A172 (cell line): ENCODE measurements around the gene CCDC88C. TPM values are rescaled to one million over a fixed set of nuclear protein-coding genes. Genes with fewer than 3 reads are reported as not detected.

Source experiments
- DNase-seq: peaks from one replicate; pipeline ENCODE4 v3.0.0-alpha.2; 2015; ENCODE audit warnings: low spot score
- total RNA-seq: library from RNA; depleted of rRNA; stranded (reverse); fragments of >200 nt; shearing (Covaris generic); gene quantifications from 2 replicates; pipeline ENCODE4 v1.2.3, GENCODE V29; 2014

The CCDC88C gene
- total RNA-seq, 1 experiment from 2014 or later: 4.7 TPM

DNA sequence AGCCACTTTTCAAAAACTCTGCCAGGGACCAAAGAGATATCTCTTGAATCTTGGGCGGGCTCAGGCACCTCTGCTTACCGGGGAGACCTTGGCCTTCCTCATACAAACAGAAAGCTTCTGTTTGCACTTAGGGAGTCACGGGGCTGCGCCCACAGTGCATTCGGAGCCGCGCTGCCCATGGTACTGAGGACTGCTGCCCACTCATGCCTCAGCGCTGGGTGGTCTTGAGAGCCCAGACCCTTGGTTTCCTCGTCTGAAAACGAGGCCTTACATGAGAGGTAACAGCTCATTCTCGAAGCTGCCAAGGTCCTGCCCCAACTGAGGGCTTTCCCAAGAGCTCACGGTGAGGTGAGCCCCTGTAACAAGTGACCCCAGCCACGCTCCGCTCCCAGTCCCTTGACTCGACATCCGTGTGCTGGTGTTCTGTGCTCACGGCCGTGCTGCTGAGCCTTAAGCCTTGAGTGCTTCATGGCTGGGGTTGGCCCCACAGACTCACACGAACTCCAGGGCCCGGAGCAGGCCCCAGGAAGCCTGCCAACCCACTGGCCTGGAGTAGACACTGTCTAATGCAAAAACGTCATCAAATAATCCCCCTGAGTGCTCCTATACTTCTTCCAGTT lies 125.7 kb downstream of the CCDC88C start:
- no peak for DNase-seq

DNA sequence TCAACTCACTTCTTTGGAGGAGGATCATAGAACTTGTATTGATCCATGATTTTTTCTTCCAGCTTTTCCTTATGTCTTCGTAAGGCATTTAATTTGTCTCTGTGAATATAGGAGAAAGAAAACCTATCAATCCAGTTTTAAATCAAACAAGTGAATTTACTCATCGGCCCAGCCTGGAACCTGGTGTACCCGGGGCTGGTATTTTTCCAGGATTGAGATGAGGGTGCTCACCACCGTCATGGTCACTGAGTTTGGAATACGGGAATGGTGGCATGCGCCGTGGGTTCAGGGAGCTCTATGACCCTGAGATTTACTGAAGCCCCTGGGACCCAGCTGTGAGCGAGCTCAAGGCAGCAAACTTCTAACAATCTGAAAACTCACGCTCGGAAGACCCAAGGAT lies 126.6 kb downstream of the CCDC88C start:
- no peak for DNase-seq

DNA sequence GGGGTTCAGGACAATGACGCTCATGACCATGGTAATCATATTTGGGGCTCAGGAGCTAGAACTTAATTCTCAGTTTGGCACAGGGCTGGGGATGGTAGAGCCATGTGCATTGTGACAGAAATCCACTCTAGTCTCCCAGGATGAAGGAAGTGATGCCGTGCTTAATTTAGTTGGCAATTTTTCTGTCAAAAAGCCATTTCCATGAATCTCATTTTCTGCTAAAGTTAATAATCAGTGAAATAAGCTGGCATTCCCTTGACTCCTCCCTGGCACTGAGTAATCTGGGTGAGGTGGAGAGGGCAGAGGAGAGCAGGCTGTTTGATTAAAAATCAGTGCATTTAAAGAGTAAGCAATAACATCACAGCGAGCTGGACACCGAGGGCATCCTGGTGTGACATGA lies 128.2 kb downstream of the CCDC88C start:
- DNase-seq: no peak

DNA sequence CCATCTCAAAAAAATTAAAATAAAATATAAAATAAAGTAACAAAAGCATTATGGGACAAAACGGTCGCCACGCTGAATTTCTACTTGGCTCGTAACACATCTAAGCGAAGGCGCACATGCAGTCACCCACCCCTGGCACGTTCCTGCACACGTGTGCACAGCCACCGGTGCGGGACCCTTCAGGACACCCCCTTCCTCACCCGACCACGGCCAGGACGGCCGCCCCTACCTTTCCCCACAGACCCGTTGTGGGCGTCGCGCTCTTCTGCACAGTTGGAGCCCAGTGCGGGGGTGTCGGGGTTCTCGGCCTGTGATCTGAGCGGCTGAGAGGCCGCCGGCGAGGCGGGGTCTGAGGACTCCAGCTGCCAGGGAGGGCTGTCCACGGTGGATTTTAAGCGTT lies 128.7 kb downstream of the CCDC88C start:
- DNase-seq: no peak

DNA sequence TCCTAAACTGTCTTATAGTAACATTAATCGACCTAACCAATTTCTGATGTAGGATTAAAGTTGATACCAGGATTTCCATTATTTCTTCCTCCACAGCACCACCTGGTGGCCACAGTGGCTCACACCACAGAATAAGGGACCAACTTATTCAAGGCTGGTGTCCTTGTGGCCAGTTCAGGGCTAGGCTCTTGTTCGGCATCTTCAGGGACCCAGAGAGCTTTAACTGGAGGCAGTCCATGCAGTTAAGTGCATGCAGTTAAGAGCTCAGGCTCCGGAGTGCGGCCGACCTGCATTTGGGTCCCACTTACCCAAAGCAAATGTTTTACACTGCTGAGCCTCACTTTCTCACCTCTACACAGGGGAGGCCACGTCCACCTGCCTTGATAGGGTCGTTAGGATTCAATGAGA lies 131.1 kb downstream of the CCDC88C start:
- peak; percentile 40 for DNase-seq

DNA sequence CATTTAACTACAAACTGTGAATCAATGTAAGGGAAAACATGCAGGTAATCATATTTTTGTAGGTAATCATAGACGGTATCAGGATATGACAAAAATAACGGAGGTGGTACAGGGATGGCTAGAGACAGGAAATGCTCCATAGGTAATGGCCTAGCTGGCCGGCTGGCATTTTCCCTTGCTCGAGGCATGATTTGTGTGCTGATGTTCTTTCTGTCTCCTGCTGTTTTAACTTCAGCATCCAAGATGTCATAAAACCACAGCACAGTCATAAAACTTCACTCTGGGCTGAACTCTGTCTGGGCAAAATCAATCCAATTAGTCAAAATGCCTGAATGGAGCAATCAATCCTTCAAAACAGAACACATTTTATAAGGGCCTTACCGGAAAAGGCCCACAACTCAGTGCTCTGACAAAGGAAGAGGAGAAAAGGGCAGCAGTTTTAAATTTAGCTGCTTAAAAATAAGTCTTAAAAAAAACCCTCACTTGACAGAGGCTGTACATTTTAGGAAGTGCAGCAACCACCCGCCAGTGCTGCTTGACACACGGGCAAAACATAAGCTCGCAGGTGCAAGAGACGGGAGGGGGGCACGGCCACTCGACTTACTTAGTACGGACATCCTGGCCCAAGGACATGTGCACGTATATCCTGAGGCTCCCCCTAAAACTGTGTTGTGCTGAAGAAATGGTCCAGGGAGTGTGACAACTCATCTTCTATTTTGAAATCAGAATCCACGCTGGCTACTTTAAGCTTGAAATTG lies 132.7 kb downstream of the CCDC88C start:
- DNase-seq: peak; percentile 74

DNA sequence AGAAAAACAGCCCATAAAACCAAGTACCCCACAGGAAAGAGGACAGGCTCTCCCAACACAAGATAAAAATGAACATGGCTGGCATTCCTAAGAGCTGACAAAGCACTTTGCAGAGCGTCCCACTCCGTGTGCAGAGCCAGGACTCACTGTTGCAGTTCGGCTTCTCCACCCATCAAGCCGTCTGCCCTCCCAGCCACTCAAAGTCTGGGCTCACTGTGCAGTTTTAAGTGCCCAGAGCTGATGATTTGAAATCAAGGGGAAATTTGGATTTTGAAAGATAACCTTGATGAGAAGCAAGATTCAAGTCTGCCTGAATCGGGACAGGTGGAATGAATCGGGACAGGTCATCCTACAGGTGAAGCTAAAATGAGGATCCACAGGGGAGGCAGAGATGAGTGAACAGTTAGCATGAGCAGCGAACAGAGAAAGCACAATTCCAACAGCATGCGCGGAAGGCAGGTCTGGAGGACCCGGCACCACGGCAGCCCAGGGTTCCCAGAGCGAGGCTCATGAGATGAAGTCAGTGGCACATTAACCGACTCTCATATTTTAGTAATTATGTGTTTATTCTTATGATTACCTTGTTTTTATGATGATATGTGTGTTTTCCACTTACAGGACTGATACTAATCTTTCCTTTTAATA lies 133.4 kb downstream of the CCDC88C start:
- DNase-seq: peak; percentile 68

DNA sequence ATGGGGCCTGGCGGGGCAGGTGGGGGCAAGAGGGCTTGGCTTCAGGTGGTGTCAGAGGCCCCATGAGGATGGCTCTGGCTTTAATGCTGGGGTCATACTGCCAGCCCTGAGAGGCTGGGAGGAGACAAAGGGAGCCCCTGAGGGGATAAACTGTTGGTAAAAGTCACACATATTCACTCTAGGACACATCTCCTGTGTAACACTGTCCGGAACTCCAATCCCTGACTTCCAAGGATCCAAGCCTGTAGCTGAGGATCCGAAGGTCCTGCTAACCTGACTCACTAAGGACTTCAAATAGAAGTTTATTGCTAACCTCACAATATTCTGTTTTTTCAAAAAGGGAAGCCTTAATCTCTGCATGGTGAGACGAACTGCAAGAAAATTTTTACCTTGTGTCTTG lies 134.0 kb downstream of the CCDC88C start:
- no peak for DNase-seq

DNA sequence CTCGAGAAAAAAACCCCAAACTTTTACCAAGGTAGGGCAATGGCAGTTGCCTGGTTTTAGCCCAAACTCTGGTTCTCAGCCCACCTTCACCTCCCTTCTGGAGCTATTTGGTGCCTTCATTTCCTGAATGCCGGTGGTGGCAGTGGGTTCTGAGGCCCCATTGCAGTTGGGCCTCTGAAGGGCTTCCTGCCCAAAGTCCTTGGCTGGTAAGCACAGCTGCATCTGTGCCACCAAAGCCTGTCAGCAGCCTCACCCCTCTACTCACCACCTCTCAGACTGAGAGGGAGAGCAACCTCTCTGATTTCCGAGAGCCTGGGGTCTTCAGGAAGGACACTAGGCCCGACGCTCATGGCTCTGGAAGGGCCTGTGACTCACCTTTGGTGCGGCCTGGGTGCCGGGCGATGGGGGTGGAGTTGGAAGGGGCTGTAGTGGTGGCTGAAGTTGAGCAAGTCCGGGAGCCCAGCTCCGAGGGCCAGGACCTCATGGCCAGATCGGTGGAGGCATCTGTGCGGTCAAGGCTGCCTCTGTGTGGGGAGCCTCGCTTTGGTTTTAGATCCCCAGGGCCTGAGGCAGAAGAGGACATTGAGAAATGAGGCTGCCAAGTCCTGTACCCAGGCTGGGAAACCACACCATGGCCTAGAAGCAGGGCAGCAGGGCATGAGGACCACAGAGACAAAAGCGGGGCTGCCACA lies 134.5 kb downstream of the CCDC88C start:
- DNase-seq: no peak

DNA sequence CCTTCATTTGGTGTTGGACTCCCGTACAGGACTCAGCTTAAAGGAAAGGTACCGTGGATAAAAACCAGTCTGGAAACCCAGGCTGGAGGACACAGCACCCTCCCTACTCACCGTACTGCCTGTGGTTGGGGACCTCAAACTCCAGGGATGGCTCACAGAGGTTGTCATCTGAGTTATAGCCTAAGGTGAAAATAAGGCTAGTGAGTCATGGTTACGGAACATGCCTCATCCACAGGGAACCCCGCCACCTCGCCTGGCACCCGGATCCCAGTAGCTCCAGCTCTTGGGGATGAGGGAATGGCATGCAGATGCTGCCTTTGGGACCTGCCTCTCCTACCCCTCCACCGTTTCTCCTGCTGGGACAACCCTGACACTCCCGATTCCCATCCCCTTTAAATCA lies 136.3 kb downstream of the CCDC88C start:
- DNase-seq: peak; percentile 83

DNA sequence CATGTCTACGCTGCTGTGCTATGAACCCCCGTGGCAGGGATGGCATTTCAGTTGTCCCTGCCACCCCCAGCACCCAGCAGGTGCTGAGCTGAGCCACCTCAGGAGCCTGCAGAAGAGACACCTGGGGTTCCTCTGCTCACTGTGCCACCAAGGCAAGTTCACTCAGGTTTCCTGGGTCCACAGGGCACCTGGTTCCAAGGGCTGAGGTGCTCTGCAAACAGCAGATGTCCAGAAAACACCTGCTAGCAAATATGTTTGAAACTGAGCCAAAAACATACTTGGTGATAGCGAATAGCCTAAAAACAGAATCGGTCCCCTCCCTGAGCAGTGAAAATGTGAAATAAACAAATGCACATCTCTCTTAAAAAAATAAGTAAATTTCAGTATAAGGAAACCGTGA lies 137.5 kb downstream of the CCDC88C start:
- DNase-seq: no peak

DNA sequence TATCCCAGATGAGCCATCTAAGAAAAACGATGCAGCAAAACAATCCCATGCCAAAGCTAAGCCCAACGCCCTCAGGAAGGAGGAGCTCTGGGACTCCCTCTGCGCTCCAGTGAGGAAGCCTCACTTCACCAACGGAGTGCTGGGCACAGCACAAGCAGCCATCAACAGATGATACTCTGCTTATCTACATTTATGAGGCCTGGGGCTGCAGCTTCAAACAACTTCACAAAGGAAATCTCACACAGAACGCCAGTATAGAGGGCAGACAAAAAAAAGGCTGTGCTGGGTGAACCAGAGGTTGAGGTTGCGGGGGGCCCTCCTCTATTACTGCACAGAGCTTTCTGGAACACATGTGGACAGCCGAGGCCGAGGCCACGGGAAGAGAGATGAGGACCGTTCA lies 138.3 kb downstream of the CCDC88C start:
- no peak for DNase-seq

DNA sequence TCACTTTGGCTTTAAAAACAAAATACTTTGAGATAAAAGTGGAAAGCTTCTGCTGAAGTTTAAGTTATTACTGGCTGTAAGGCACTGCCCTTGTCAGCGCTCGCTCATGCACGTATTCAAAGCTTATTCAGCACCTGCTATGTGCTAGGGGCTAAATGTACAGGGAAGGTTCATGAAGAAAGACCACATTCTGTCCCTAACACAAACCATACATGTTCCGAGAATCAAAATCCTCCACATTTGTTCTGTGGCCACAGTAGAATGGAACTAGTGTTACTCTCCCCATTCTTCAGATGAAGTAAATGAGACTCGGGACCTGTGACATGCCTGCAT lies 139.3 kb downstream of the CCDC88C start:
- DNase-seq: no peak

DNA sequence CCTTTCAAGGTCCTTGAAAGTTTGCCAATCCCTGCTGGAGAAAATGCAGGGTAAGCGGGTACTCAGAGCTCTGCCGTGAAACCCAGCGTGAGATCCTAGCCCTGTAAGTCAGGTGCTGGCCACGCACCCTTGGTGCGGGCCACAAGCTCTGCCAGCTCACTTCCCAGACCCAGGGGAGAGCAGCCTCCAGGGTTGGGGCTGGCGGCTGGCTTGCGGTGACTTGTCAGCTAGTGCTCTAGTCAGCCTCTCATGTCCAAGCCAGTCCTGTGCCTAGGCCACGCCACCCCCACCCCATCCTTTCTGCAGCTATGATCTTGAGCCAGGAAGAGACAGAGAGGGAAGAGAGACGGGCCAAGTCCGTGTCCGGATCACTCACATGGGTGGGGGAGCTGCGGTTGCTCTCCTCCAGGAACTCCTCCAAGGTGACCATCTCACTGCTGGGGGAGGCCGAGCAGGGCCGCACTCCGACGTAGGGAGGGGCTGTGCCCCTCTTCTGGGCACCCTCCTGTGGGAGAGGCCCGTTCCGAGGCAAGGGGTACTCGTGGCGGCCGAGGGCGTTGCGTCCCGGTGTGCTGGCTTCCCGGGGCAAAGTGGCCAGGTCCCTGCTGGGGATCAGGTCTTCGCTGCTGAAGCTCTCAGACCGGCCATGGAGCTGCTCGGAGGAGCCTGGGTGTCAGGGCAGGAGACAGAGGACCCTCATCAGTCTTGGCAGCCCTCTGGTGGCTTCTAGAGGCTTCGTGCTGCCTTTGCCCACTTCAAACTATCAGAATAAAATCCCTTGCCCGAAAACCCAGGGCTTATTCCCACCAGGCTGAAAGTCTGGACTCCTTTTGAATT lies 139.9 kb downstream of the CCDC88C start:
- DNase-seq: no peak

DNA sequence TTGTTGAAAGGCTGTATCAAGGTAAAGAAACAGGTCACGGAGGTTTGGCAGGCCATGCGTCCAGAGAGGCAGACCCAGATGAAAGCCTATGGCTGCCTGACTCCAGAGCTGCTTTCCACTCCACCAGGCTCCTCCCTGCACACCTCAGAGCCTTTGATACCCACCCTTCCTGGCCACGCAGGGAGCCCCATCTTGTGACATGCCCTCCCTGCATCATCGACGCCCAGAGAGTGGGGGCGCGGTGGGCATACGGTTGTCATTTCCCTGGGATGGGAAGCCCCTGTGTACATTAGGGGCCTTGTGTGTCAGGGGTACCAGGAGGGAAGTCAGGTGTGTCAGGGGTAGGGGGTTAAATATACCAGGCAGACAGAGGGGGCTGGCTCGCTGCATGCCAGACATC lies 142.8 kb downstream of the CCDC88C start:
- no peak for DNase-seq

DNA sequence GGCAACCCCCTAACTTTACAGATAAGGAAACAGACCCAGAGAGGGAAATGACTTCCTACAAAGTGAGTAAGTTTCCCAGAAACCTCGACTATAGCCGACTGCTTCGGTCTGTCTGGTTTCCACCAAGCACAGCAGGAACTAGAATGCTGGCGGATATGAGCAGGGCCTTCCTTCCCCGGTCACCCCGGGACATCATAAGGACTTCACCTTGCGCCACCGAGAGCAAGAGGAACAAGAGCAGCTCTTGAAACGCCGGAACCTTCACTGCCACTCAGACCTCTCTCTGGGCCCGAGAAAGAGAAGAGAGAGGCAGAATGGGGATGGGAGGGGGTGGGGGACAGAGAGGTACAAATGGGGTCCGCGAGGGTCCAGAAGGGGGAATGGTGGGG lies 143.7 kb downstream of the CCDC88C start:
- DNase-seq: no peak

DNA sequence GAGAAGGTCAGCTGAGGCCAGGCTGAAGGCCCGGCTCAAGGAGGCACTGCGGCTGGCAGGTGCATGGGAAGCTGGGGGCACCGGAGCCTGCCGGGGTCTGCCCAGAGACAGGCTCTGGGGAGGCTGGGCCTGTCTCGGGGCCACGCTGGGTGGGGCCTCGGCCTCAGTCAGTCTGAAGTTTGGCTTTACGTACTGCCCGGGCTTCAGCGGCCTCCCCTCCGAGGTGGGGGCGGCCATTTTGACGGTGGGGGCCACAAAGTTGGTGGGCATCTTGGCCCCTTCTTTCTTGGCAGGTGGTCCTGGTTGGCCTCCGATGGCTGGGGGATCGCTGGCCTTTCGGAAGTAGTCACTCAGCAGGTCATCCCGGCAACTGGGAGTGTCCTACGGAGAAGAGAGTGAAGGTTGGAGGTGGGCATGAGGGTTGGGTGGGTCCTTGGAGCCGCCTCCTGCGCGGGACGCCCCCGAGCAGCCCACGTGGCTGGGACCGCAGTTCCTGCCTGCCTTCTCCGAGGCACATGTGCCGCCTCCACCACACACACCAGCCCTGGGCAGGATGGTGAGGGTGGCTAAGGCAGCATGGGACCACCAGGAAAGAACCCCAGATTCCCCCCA lies 144.2 kb downstream of the CCDC88C start:
- DNase-seq: no peak

DNA sequence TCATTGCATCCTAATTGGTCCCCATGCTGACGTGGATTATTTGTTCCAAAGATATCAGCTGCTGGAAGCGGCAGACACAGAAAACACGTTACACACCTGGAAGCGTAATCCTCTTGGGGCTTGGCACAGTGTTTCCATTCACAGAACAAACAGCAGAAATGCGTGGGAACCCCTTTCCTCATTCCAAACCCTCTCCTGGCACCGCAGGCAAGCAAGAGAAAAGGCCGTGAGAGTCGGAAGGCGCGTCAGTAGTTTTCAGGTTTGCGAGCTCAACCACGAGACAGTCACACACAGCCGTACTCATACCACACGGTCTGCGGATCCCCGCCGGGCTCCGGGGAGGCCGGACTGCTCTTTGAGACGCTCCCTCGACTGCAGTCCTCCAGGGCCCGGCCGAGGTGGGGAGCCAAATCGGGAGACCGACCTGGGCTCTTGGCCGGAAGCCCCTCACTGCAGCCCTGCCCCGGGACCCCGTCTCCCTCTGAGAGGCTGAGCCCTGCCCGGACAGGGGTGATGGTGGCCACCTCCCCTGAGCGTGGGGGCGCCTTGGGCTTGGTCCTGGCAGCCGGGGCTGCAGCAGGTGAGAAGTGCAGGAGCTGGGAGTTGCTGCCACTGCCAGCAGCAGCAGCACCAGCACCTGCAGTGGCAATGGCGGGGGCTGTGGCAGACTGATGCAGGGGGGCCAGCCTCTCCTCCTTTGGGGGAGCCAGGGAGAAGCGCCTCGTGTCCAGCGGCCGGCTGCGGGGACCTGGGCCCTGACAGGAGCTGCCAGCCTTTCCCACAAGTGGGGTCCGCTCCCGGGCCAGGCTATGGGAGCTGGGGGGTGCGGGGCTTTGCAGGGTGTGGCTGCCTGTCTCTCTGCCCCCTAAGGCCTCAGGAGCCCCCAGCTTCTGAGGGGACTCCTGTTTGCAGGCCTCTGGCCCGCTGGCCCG lies 145.0 kb downstream of the CCDC88C start:
- no peak for DNase-seq

DNA sequence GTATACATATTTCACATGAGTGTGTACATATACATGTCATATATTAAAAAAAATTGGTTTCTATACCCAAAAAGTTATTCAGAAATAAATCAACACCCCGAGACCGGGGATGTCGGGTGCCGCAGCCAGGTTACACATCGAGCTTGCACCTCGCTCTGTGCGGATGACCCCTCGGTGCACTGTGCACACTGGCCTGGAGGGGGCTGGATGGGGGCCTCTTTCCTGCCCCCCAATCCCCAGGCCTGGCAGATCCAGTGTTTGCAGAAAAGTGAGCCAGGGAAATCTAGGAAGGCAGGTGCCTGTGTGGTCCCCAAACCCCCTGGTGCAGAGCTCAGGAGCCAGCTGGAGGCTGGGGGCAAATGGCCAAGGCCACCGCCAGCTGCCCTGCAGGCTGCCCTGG lies 146.0 kb downstream of the CCDC88C start:
- DNase-seq: no peak

DNA sequence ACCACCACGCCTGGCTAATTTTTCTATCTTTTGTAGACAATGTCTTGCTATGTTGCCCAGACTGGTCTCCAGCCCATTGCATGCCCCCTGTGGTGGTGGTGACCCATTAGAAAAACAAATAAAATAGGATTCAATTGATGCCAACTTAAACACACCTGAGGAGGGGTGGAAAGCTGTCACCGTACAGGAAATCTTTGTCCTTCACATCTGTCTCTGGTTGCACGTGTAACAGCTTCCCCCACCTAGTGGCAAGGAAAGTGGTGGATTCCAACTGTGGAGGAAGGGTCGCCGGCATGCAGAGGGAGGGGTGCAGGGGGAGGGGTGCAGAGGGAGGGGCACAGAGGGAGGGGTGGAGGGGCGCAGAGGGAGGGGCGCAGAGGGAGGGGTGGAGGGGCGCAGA lies 147.0 kb downstream of the CCDC88C start:
- DNase-seq: no peak
